K562 (cell line): ENCODE results near the gene CENPX. TPM values are rescaled to one million over a fixed set of nuclear protein-coding genes. Genes with fewer than 3 reads are reported as not detected.
A peak's percentile ranks its signal among the peaks of the same experiment; 100 is the strongest.

Source experiments
- ARID3A ChIP-seq: IDR thresholded peaks from 2 replicates; pipeline ENCODE4 v1.6.1; 2012; ENCODE audit warnings: low read depth, low read length, improper control_type of control experiment, borderline replicate concordance
- BCL6 ChIP-seq: fragments of 250-450 bp; sonication (Bioruptor Pico); IDR thresholded peaks from 2 replicates; pipeline ENCODE4 v1.4.0; 2020
- BRF2 ChIP-seq: IDR thresholded peaks from 3 replicates; pipeline ENCODE4 v1.6.1; 2011; ENCODE audit warnings: borderline replicate concordance, mild to moderate bottlenecking; ENCODE audit not compliant: insufficient read length, insufficient read depth
- HNRNPK ChIP-seq: fragments of 200-400 bp; formaldehyde crosslinking; IDR thresholded peaks from one replicate; pipeline ENCODE4 v1.6.1; 2018; ENCODE audit warnings: mild to moderate bottlenecking, low read depth, low read length; ENCODE audit not compliant: poor library complexity, severe bottlenecking
- JUND ChIP-seq, 2 experiments: IDR thresholded peaks; 2 replicates in 1 of 2; 3 replicates in 1 of 2; pipeline ENCODE4 v1.6.1; 2011; ENCODE audit warnings: borderline replicate concordance in 2 of 2, low read depth in 2 of 2, low read length in 2 of 2, improper control_type of control experiment in 1 of 2, missing biosample characterization in 1 of 2, missing genetic modification characterization in 1 of 2, missing genetic modification reagents in 1 of 2
- MYNN ChIP-seq, 2 experiments: sonication (generic); formaldehyde crosslinking in 1 of 2; IDR thresholded peaks; 2 replicates each; pipeline versions ENCODE4 v1.5.0 to v1.6.1; 2016 to 2020; ENCODE audit warnings: antibody characterized with exemption in 1 of 2, missing genetic modification reagents in 1 of 2
- ZBTB5 ChIP-seq: fragments of 450-650 bp; IDR thresholded peaks from 2 replicates; pipeline ENCODE4 v1.6.1; 2017; ENCODE audit warnings: antibody characterized with exemption
- ZC3H8 ChIP-seq: fragments of 450-650 bp; IDR thresholded peaks from 2 replicates; pipeline ENCODE4 v1.6.1; 2017
- ZFP30 ChIP-seq: fragments of 250-450 bp; sonication (Bioruptor Pico); IDR thresholded peaks from 2 replicates; pipeline ENCODE4 v1.8.0; 2022; ENCODE audit warnings: moderate library complexity, mild to moderate bottlenecking, inconsistent platforms, borderline replicate concordance
- ZNF133 ChIP-seq: fragments of 250-450 bp; sonication (Bioruptor Pico); IDR thresholded peaks from 2 replicates; pipeline ENCODE4 v1.4.0; 2020; ENCODE audit warnings: mild to moderate bottlenecking
- ZNF274 ChIP-seq: IDR thresholded peaks from 2 replicates; pipeline ENCODE4 v1.6.1; 2011; ENCODE audit warnings: low read depth, mild to moderate bottlenecking, low read length, moderate library complexity, borderline replicate concordance
- ZNF764 ChIP-seq: fragments of 250-450 bp; sonication (Bioruptor Pico); IDR thresholded peaks from 2 replicates; pipeline ENCODE4 v1.4.0; 2020; ENCODE audit warnings: low read depth, mild to moderate bottlenecking, moderate library complexity
- polyA plus RNA-seq, 8 experiments: library from polyadenylated mRNA; depleted of rRNA in 4 of 8; stranded (reverse) in 5 of 8; unstranded in 3 of 8; fragments of >200 nt; fragmentation: Nextera tagmentation in 2 of 8; fragmentation: Illumina TruSeq in 1 of 8; extraction: Ambion mirVana in 2 of 8; extraction: Trizol in 1 of 8; gene quantifications; 2 replicates each; pipeline versions ENCODE4 v1.2.1 to v1.2.3, GENCODE V29; 2011 to 2014; ENCODE audit warnings: inconsistent platforms in 1 of 8, missing spikeins in 1 of 8
- total RNA-seq, 7 experiments: library from RNA; depleted of rRNA in 6 of 7; stranded (reverse); fragments of >200 nt in 6 of 7; fragmentation: Illumina TruSeq in 2 of 7; extraction: Trizol in 2 of 7; gene quantifications; 2 replicates each; pipeline versions ENCODE4 v1.2.1 to v1.2.3, GENCODE V29; 2011 to 2021; ENCODE audit warnings: low replicate concordance in 1 of 7
- TF ChIP-seq, protein P1 (sequence below): sonication (generic); formaldehyde crosslinking; IDR thresholded peaks from 2 replicates; pipeline ENCODE4 v1.8.0; 2022; ENCODE audit warnings: missing genetic modification reagents, mild to moderate bottlenecking, borderline replicate concordance
- TF ChIP-seq, protein P2 (sequence below), 2 experiments: fragments of 450-650 bp; IDR thresholded peaks; 2 replicates each; pipeline ENCODE4 v1.6.1; 2016

CENPX gene
- total and polyA plus RNA-seq, 9 of the 15 experiments (the other 6 are each of a cell fraction or from before 2014, with no cell fraction given): 32.7 to 352 (median 127) TPM

- TF ChIP-seq HNRNPK (peak; percentile 60), ZNF764 (CRISPR knock-in tag) (no peak), JUND (IDR thresholded peaks at IDR 0.05; ENCODE audit: borderline replicate concordance, low read depth, low read length) (no peak), JUND (tag; IDR thresholded peaks at IDR 0.05; ENCODE audit: borderline replicate concordance, low read depth, low read length) (no peak), ZBTB5 (no peak), ARID3A (no peak), ZNF274 (no peak), MYNN (IDR thresholded peaks at IDR 0.05) (no peak), MYNN (CRISPR knock-in tag; IDR thresholded peaks at IDR 0.05) (no peak), ZFP30 (CRISPR knock-in tag) (no peak), ZC3H8 (no peak), ZNF133 (no peak), BCL6 (CRISPR knock-in tag) (no peak), BRF2 (no peak)
- TF ChIP-seq, protein P1, sequence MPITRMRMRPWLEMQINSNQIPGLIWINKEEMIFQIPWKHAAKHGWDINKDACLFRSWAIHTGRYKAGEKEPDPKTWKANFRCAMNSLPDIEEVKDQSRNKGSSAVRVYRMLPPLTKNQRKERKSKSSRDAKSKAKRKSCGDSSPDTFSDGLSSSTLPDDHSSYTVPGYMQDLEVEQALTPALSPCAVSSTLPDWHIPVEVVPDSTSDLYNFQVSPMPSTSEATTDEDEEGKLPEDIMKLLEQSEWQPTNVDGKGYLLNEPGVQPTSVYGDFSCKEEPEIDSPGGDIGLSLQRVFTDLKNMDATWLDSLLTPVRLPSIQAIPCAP (CRISPR knock-in tag): no peak
- TF ChIP-seq, protein P2, sequence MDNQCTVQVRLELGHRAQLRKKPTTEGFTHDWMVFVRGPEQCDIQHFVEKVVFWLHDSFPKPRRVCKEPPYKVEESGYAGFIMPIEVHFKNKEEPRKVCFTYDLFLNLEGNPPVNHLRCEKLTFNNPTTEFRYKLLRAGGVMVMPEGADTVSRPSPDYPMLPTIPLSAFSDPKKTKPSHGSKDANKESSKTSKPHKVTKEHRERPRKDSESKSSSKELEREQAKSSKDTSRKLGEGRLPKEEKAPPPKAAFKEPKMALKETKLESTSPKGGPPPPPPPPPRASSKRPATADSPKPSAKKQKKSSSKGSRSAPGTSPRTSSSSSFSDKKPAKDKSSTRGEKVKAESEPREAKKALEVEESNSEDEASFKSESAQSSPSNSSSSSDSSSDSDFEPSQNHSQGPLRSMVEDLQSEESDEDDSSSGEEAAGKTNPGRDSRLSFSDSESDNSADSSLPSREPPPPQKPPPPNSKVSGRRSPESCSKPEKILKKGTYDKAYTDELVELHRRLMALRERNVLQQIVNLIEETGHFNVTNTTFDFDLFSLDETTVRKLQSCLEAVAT (IDR thresholded peaks at IDR 0.05): no peak
These were observed at the start of gene CENPX (continued) for GRCh38 chr17:82022310-82022980.
